ENCODE results near the gene PRND. TPM values are rescaled to one million over a fixed set of nuclear protein-coding genes. Genes with fewer than 3 reads are reported as not detected.

PRND gene
- polyA plus RNA-seq, 4 donors: 3.7 TPM; not detected in 3

DNA sequence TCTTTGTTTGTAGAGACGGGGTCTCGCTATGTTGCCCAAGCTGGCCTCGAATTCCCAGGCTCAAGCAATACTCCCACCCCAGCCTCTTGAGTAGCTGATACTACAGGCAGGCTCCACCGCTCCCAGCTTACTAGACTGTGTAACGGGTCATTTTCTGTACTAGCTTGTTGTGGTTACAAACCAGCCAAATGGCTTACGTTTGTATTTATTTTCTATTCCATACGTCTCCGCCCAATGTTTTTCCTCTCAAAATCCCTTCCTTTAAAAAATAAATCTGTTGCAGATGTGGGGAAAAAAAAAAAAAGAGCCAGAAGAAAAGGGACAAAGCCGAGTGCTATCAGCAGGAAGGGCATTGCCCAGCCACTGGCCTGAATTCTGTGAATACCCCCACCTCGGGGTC lies 41.6 kb downstream of the PRND start:
- FAIRE-seq (no peak), DNase-seq (no peak)
- WGBS, 3 donors: 81 to 89% (median 87%) methylated on average over 10 of the region's 10 CpGs
- Histone ChIP-seq H3K4me3 (ENCODE audit: low read depth in 1 of 3, low read length in 3 of 3) (no peak overlapping the region), H3K4me1 (ENCODE audit: control insufficient read depth in 3 of 3, insufficient read depth in 2 of 3, low read depth in 1 of 3, low read length in 2 of 3) (peaks cover 0 to 4% (median 0%) of the 10 kb centered on the region in 3 donors), H3K36me3 (ENCODE audit: control insufficient read depth in 3 of 3, insufficient read depth in 2 of 3, low read depth in 1 of 3, low read length in 3 of 3) (no peaks in the 10 kb centered on the region), H3K27me3 (ENCODE audit: control insufficient read depth in 3 of 3, insufficient read depth in 3 of 3, low read length in 3 of 3) (peaks cover 0 to 14% (median 0%) of the 10 kb centered on the region in 3 donors), H3K9me3 (ENCODE audit: control insufficient read depth in 2 of 2, insufficient read depth in 1 of 2, low read depth in 1 of 2, low read length in 1 of 2) (no peaks in the 10 kb centered on the region), H3K27ac (ENCODE audit: low read depth in 1 of 3, low read length in 2 of 3) (no peak overlapping the region)

GRCh38 chr20:4763723-4764510 lies 42.2 kb downstream of the PRND start:
- Histone ChIP-seq H3K4me3 (ENCODE audit: low read depth in 1 of 3, low read length in 3 of 3) (no peak overlapping the region), H3K4me1 (ENCODE audit: control insufficient read depth in 3 of 3, insufficient read depth in 2 of 3, low read depth in 1 of 3, low read length in 2 of 3) (peaks cover 0 to 4% (median 0%) of the 10 kb centered on the region in 3 donors), H3K36me3 (ENCODE audit: control insufficient read depth in 3 of 3, insufficient read depth in 2 of 3, low read depth in 1 of 3, low read length in 3 of 3) (no peaks in the 10 kb centered on the region), H3K27me3 (ENCODE audit: control insufficient read depth in 3 of 3, insufficient read depth in 3 of 3, low read length in 3 of 3) (peaks cover 0 to 14% (median 0%) of the 10 kb centered on the region in 3 donors), H3K9me3 (ENCODE audit: control insufficient read depth in 2 of 2, insufficient read depth in 1 of 2, low read depth in 1 of 2, low read length in 1 of 2) (no peaks in the 10 kb centered on the region), H3K27ac (ENCODE audit: low read depth in 1 of 3, low read length in 2 of 3) (no peak overlapping the region)
- no peak for FAIRE-seq
- no peak for DNase-seq
- 73 to 74% (median 73%) methylated on average over 3 of the region's 3 CpGs for WGBS, 3 donors

GRCh38 chr20:4764805-4765204 lies 43.1 kb downstream of the PRND start:
- FAIRE-seq: no peak
- no peak overlapping the region for H3K4me3 ChIP-seq (ENCODE audit: low read depth in 1 of 3, low read length in 3 of 3)

GRCh38 chr20:4765681-4766080 lies 44.0 kb downstream of the PRND start:
- FAIRE-seq (no peak), DNase-seq (no peak)
- Histone ChIP-seq H3K27ac (ENCODE audit: low read depth in 1 of 3, low read length in 2 of 3) (no peak overlapping the region), H3K36me3 (ENCODE audit: control insufficient read depth in 3 of 3, insufficient read depth in 2 of 3, low read depth in 1 of 3, low read length in 3 of 3) (no peaks in the 10 kb centered on the region), H3K27me3 (ENCODE audit: control insufficient read depth in 3 of 3, insufficient read depth in 3 of 3, low read length in 3 of 3) (peaks cover 0 to 14% (median 0%) of the 10 kb centered on the region in 3 donors), H3K9me3 (ENCODE audit: control insufficient read depth in 2 of 2, insufficient read depth in 1 of 2, low read depth in 1 of 2, low read length in 1 of 2) (no peaks in the 10 kb centered on the region), H3K4me3 (ENCODE audit: low read depth in 1 of 3, low read length in 3 of 3) (no peak overlapping the region), H3K4me1 (ENCODE audit: control insufficient read depth in 3 of 3, insufficient read depth in 2 of 3, low read depth in 1 of 3, low read length in 2 of 3) (peaks cover 0 to 4% (median 0%) of the 10 kb centered on the region in 3 donors)
- WGBS, 3 donors: 93 to 97% (median 96%) methylated on average over 3 of the region's 3 CpGs

More at GRCh38 chr20:4764805-4765204, 43.1 kb downstream of the PRND start:
- Histone ChIP-seq H3K4me1 (ENCODE audit: control insufficient read depth in 3 of 3, insufficient read depth in 2 of 3, low read depth in 1 of 3, low read length in 2 of 3) (peaks cover 0 to 4% (median 0%) of the 10 kb centered on the region in 3 donors), H3K36me3 (ENCODE audit: control insufficient read depth in 3 of 3, insufficient read depth in 2 of 3, low read depth in 1 of 3, low read length in 3 of 3) (no peaks in the 10 kb centered on the region), H3K27me3 (ENCODE audit: control insufficient read depth in 3 of 3, insufficient read depth in 3 of 3, low read length in 3 of 3) (peaks cover 0 to 14% (median 0%) of the 10 kb centered on the region in 3 donors), H3K27ac (ENCODE audit: low read depth in 1 of 3, low read length in 2 of 3) (no peak overlapping the region), H3K9me3 (ENCODE audit: control insufficient read depth in 2 of 2, insufficient read depth in 1 of 2, low read depth in 1 of 2, low read length in 1 of 2) (no peaks in the 10 kb centered on the region)
- 0 to 57% (median 53%) methylated on average over 1 of the region's 1 CpG for WGBS, 3 donors
- no peak for DNase-seq

- peaks cover 0 to 5% (median 0%) of the 10 kb centered on the region in 3 donors for H3K27me3 ChIP-seq (ENCODE audit: control insufficient read depth in 3 of 3, insufficient read depth in 3 of 3, low read length in 3 of 3)
- WGBS, 3 donors: 63 to 81% (median 64%) methylated on average over 2 of the region's 2 CpGs
- DNase-seq: no peak
Observed at GRCh38 chr20:4766631-4767030, 44.9 kb downstream of the PRND start.

GRCh38 chr20:4767084-4767483 lies 45.4 kb downstream of the PRND start:
- no peak overlapping the region for H3K4me3 ChIP-seq (ENCODE audit: low read depth in 1 of 3, low read length in 3 of 3)
- no peak overlapping the region for H3K27ac ChIP-seq (ENCODE audit: low read depth in 1 of 3, low read length in 2 of 3)
- 74 to 85% (median 82%) methylated on average over 3 of the region's 3 CpGs for WGBS, 3 donors
- H3K27me3 ChIP-seq (ENCODE audit: control insufficient read depth in 3 of 3, insufficient read depth in 3 of 3, low read length in 3 of 3): peaks cover 0 to 5% (median 0%) of the 10 kb centered on the region in 3 donors
- peaks cover 2 to 8% of the 10 kb centered on the region in 2 donors for H3K9me3 ChIP-seq (ENCODE audit: control insufficient read depth in 2 of 2, insufficient read depth in 1 of 2, low read depth in 1 of 2, low read length in 1 of 2)
- H3K4me1 ChIP-seq (ENCODE audit: control insufficient read depth in 3 of 3, insufficient read depth in 2 of 3, low read depth in 1 of 3, low read length in 2 of 3): no peaks in the 10 kb centered on the region
- FAIRE-seq (no peak), DNase-seq (no peak)
- H3K36me3 ChIP-seq (ENCODE audit: control insufficient read depth in 3 of 3, insufficient read depth in 2 of 3, low read depth in 1 of 3, low read length in 3 of 3): no peaks in the 10 kb centered on the region

More at GRCh38 chr20:4766631-4767030, 44.9 kb downstream of the PRND start:
- no peak for FAIRE-seq
- Histone ChIP-seq H3K4me1 (ENCODE audit: control insufficient read depth in 3 of 3, insufficient read depth in 2 of 3, low read depth in 1 of 3, low read length in 2 of 3) (no peaks in the 10 kb centered on the region), H3K27ac (ENCODE audit: low read depth in 1 of 3, low read length in 2 of 3) (no peak overlapping the region), H3K9me3 (ENCODE audit: control insufficient read depth in 2 of 2, insufficient read depth in 1 of 2, low read depth in 1 of 2, low read length in 1 of 2) (peaks cover 2 to 4% of the 10 kb centered on the region in 2 donors), H3K4me3 (ENCODE audit: low read depth in 1 of 3, low read length in 3 of 3) (no peak overlapping the region), H3K36me3 (ENCODE audit: control insufficient read depth in 3 of 3, insufficient read depth in 2 of 3, low read depth in 1 of 3, low read length in 3 of 3) (no peaks in the 10 kb centered on the region)

DNA sequence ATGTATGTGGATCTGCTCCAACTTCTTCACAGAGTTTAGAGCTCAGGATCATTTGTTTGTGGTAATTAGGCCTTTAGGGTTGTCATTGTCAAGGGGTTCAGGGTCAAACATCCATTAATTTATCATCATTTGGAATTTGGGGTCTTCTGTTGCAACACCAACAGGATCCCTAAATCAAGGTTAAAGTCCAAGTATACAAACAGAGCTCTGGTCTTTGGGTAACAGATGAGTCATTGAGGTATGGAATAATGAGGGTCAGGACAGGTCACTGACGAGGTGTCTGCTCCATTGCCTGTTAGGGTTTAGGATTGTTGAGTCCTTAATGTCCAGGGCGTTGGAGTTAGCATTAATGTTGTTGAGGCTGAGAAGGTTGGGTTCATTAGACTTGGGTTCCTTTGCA lies 47.6 kb downstream of the PRND start:
- no peak for DNase-seq
- peaks cover 2 to 10% of the 10 kb centered on the region in 2 donors for H3K9me3 ChIP-seq (ENCODE audit: control insufficient read depth in 2 of 2, insufficient read depth in 1 of 2, low read depth in 1 of 2, low read length in 1 of 2)
- H3K27ac ChIP-seq (ENCODE audit: low read depth in 1 of 3, low read length in 2 of 3): no peak overlapping the region
- WGBS, 3 donors: 47 to 82% (median 69%) methylated on average over 2 of the region's 2 CpGs
- H3K36me3 ChIP-seq (ENCODE audit: control insufficient read depth in 3 of 3, insufficient read depth in 2 of 3, low read depth in 1 of 3, low read length in 3 of 3): no peaks in the 10 kb centered on the region
- FAIRE-seq: no peak
- no peaks in the 10 kb centered on the region for H3K27me3 ChIP-seq (ENCODE audit: control insufficient read depth in 3 of 3, insufficient read depth in 3 of 3, low read length in 3 of 3)
- H3K4me1 ChIP-seq (ENCODE audit: control insufficient read depth in 3 of 3, insufficient read depth in 2 of 3, low read depth in 1 of 3, low read length in 2 of 3): no peaks in the 10 kb centered on the region
- no peak overlapping the region for H3K4me3 ChIP-seq (ENCODE audit: low read depth in 1 of 3, low read length in 3 of 3)

DNA sequence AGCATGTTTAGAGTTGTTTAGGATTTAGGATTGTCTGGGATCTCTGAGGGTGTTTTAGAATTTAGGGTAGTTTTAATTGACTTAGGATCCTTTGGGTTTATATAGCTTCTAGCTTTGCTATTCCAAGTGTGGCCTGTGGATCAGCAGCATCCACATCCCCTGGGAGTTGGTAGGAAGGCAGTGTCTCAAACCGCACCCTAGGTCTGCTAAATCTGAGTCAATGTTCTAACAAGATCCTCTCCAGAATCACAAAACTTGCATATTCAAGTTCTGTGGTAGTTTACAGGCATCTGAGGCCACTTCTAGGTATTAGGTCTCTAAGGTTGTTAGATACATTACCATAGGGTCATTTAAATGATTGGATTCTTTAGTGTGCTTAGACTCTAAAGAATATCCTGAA lies 48.3 kb downstream of the PRND start:
- FAIRE-seq (no peak), DNase-seq (no peak)
- no peaks in the 10 kb centered on the region for H3K4me1 ChIP-seq (ENCODE audit: control insufficient read depth in 3 of 3, insufficient read depth in 2 of 3, low read depth in 1 of 3, low read length in 2 of 3)
- H3K27me3 ChIP-seq (ENCODE audit: control insufficient read depth in 3 of 3, insufficient read depth in 3 of 3, low read length in 3 of 3): no peaks in the 10 kb centered on the region
- no peaks in the 10 kb centered on the region for H3K36me3 ChIP-seq (ENCODE audit: control insufficient read depth in 3 of 3, insufficient read depth in 2 of 3, low read depth in 1 of 3, low read length in 3 of 3)
- no peak overlapping the region for H3K4me3 ChIP-seq (ENCODE audit: low read depth in 1 of 3, low read length in 3 of 3)
- WGBS, 3 donors: 79 to 92% (median 85%) methylated on average over 1 of the region's 1 CpG
- H3K9me3 ChIP-seq (ENCODE audit: control insufficient read depth in 2 of 2, insufficient read depth in 1 of 2, low read depth in 1 of 2, low read length in 1 of 2): peaks cover 2 to 10% of the 10 kb centered on the region in 2 donors
- H3K27ac ChIP-seq (ENCODE audit: low read depth in 1 of 3, low read length in 2 of 3): no peak overlapping the region
